ENCODE results near the gene MTFP1.
"Not testable (repeated sequence)": the region's sequence is repeated elsewhere in the genome, so short reads cannot be mapped to it uniquely, and the experiment has no call there.

Gene MTFP1

DNA sequence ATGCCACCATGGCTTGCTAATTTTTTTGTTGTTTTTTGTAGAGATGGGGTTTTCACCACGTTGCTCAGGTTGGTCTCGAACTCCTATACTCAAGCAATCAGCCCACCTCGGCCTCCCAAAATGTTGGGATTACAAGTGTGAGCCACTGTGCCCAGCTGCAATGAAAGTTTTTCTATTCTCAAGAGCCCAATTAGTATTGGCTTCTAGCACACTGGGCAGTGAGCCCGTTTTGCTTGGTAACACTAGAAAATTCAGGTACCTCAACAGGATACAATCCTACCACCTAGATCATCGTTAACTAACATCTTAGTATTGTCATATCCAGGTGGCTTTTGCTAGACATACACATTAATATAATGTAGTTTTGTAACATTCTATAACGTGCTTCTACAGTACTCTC lies 27.3 kb downstream of the MTFP1 start:
- no peak overlapping the region for H3K4me3 Mint-ChIP-seq
- no peaks in the 10 kb centered on the region for H3K36me3 Mint-ChIP-seq
- no peaks in the 10 kb centered on the region for H3K9me3 Mint-ChIP-seq
- H3K4me1 Mint-ChIP-seq, result no peaks in the 10 kb centered on the region
- no peak overlapping the region for H3K27ac Mint-ChIP-seq
- peaks cover 8% of the 10 kb centered on the region for H3K27me3 Mint-ChIP-seq

DNA sequence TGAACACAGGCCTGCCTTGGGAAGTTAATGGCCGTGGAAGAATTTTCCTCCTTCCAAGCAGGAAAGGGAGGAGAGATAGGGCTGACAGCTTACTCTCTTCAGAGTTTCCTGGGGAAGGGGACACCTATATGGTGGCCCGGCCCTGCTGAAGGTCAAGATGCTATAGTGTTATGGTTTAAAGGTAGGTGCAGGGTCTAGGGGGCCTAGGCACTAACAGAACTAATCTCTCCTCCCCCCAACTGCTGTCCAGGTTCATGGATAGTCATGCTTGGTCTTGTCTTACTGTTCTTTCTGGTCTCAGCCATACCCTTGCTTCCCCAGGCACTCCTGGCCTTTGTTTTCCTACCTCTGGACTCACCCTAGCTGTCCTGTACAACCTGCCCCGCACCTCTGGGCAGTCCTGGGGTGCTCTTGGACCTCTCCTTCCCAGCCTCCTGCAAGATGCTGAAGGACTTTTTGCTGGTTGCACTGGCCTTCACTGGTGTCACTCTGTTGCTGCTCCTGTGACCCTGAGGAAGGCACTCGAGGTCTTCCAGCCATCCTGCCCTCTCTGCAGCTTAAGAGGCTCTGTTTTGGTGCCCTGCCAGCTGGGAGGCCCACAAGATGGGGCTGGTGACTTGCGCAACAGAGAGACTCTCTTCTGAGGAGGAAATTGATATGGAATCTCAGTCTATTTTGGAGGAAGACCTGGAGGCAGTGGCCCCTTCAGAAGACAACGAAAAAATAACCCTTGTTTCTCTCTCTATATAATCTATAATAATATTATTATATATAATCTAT lies 28.4 kb downstream of the MTFP1 start:
- H3K4me3 Mint-ChIP-seq, result no peak overlapping the region
- peaks cover 6% of the 10 kb centered on the region for H3K27me3 Mint-ChIP-seq
- no peaks in the 10 kb centered on the region for H3K4me1 Mint-ChIP-seq
- no peak overlapping the region for H3K27ac Mint-ChIP-seq
- H3K9me3 Mint-ChIP-seq, result no peaks in the 10 kb centered on the region
- no peaks in the 10 kb centered on the region for H3K36me3 Mint-ChIP-seq

DNA sequence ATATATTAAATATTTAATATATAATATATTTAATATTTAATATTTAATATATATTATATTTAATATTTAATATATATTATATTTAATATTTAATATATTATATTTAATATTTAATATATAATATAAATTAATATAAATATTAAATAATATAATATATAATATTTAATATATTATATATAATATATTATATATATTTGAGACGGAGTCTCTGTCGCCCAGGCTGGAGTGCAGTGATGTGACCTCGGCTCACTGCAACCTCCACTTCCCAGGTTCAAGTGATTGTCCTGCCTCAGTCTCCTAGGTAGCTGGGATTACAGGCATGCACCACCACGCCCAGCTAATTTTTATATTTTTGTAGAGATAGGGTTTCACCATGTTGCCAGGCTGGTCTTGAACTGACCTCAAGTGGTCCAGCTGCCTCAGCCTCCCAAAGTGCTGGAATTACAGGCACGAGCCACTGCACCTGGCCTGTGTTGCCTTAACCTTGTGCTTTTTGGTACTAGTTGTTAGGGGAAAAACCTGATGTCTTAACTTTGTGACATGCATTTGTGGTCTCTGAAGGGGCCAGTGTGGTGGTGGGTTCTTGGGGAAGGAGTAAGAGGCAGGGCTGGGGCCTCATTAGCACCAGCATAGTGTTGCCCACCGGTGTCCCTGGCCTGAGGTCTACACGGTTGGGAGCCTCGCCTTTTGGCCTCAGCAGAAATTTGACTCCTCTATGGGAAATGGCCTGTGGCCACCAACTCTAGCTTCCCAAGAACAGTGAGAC lies 29.7 kb downstream of the MTFP1 start:
- Mint-ChIP-seq H3K27ac (no peak overlapping the region), H3K4me1 (no peaks in the 10 kb centered on the region), H3K36me3 (no peaks in the 10 kb centered on the region), H3K4me3 (no peak overlapping the region), H3K9me3 (no peaks in the 10 kb centered on the region), H3K27me3 (peaks cover 9% of the 10 kb centered on the region)

DNA sequence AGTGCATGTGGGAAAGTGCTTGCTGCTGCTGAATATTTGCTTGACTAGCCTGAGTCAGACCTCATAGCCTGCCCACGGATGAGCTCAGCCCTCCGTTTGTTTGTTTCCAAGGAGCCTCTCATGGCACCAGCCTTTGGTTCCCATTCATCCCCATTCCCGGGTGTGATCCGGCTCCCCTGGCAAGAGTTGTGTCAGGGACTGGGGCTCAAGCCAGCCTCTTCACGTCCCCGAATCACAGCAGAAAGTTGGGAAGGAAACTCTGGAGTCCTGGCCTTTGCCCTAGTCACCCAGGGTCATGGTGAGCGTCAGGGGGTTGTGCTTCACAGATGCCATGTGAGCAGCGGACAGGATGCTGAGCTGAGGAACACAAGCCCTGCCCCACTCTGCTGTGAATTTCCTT lies 32.4 kb downstream of the MTFP1 start:
- peaks cover 7% of the 10 kb centered on the region for H3K27me3 Mint-ChIP-seq
- no peak overlapping the region for H3K27ac Mint-ChIP-seq
- H3K9me3 Mint-ChIP-seq, result no peaks in the 10 kb centered on the region
- no peaks in the 10 kb centered on the region for H3K4me1 Mint-ChIP-seq
- no peak overlapping the region for H3K4me3 Mint-ChIP-seq
- no peaks in the 10 kb centered on the region for H3K36me3 Mint-ChIP-seq

DNA sequence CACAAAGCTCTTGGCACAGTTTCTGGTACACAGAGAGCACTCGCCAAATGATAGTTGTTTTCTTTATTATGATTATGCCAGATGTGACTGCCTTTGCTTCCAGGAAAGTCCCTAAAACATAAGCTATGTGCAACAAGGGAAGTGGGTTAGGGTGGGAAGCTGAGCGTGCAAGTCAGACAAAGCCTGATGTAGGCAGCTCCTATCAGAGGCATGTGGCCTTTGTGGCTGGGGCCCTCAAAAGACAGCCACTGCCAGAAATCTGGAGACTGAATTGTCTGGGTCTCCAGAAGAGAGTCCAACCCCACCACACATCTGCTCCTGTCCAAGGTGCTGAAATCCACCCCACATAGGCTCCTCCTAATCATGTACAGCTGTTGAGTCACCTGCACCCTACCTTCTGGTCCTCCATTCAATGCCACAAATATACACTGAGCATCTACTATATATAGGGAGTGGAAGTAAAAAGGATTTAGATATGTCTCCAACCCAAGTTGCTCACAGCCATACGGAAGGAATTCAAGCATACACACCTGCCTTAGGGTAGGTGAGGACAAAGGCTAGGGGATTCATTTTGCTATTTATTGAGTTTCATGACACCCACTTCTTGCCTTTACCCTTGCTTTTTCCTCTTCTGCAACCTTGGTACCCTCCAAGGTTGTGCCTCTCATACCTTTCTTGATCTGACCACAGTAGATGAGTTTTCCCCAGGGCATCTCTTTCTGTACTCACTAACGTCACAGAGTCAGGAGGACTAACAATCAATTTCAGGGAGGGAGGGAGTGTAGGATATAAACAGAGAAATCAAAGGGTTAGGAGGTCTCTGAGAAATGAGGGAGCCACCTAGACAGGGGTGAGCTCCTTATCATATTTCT lies 33.8 kb downstream of the MTFP1 start:
- H3K4me3 Mint-ChIP-seq, result no peak overlapping the region
- H3K27ac Mint-ChIP-seq, result no peak overlapping the region
- no peaks in the 10 kb centered on the region for H3K9me3 Mint-ChIP-seq
- H3K27me3 Mint-ChIP-seq, result peaks cover 7% of the 10 kb centered on the region
- H3K36me3 Mint-ChIP-seq, result no peaks in the 10 kb centered on the region
- H3K4me1 Mint-ChIP-seq, result no peaks in the 10 kb centered on the region

DNA sequence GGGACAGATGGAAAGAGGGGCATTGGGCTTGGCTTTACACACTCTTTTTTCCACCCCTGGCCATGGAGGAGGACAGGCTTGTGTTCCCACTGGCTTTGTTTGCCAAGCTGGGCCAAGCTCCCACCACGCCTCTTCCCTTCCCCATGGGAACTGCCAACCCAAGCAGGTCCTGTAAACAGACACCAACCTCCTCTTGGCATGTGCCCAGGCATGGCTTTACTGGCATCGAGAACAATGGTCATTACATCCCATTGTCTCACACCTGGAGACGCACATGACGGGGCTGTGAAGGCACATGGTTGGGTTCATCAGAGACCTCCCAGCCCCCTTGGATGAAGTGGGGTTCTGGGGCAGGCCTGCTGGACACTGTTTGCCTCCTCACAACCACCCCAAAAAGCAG lies 34.6 kb downstream of the MTFP1 start:
- Mint-ChIP-seq H3K4me3 (no peak overlapping the region), H3K27me3 (peaks cover 12% of the 10 kb centered on the region), H3K27ac (no peak overlapping the region), H3K36me3 (no peaks in the 10 kb centered on the region), H3K9me3 (peaks cover 5% of the 10 kb centered on the region), H3K4me1 (no peaks in the 10 kb centered on the region)

DNA sequence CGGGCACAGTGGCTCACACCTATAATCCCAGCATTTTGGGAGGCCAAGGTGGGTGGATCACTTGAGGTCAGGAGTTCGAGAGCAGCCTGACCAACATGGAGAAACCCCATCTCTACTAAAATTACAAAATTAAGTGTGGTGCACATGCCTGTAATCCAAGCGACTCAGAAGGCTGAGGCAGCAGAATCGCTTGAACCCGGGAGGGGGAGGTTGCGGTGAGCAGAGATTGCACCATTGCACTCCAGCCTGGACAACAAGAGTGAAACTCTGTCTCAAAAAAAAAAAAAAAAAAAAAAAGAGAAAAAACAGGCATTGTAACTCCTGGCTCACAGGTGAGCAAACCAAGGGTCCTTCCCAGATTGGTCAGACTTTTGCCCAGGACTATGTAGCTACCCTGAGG lies 35.0 kb downstream of the MTFP1 start:
- not testable (repeated sequence) for H3K4me3 Mint-ChIP-seq, H3K36me3 Mint-ChIP-seq, H3K4me1 Mint-ChIP-seq

DNA sequence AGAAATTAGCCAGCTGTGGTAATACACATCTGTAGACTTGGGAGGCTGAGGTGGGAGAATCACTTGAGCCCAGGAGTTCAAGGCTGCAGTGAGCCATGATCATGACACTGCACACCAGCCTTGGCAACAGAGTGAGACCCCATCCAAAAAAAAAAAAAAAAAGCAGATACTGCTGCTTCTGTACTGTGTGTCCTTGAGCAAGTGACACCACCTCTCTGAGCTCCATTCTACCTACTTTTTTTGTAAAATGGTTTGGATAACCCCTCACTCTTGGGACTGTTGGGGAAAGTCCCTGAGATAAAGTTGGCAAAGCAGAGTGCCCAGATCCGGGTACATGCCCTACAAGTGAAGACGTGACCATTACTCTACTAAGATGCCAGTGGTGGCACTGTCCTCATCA lies 43.6 kb downstream of the MTFP1 start:
- H3K4me1 Mint-ChIP-seq, result peaks cover 4% of the 10 kb centered on the region
- H3K9me3 Mint-ChIP-seq, result peaks cover 11% of the 10 kb centered on the region
- H3K36me3 Mint-ChIP-seq, result no peaks in the 10 kb centered on the region
- peaks cover 17% of the 10 kb centered on the region for H3K27me3 Mint-ChIP-seq
- no peak overlapping the region for H3K27ac Mint-ChIP-seq
- H3K4me3 Mint-ChIP-seq, result no peak overlapping the region

More for the DNA sequence above, 35.0 kb downstream of the MTFP1 start:
- not testable (repeated sequence) for H3K9me3 Mint-ChIP-seq, H3K27ac Mint-ChIP-seq
- peaks cover 15% of the 10 kb centered on the region for H3K27me3 Mint-ChIP-seq

DNA sequence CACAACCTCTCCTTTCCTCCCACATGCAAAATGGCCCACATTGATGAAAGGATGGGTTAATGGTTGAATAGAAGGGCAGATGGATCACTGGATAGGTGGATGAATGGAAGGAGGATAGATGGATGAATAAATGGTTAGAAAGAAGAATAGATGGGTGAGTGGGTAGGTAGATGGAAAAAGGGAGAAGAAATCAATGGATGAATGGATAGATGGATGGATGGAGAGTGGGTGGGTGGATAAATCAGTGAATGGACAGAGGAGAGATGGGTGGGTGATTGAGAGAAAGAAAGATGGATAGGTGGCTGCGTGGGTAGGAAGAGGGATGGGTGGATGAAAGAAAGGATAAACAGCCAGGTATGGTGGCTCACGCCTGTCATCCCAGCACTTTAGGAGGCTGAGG lies 45.1 kb downstream of the MTFP1 start:
- no peak overlapping the region for H3K4me3 Mint-ChIP-seq

DNA sequence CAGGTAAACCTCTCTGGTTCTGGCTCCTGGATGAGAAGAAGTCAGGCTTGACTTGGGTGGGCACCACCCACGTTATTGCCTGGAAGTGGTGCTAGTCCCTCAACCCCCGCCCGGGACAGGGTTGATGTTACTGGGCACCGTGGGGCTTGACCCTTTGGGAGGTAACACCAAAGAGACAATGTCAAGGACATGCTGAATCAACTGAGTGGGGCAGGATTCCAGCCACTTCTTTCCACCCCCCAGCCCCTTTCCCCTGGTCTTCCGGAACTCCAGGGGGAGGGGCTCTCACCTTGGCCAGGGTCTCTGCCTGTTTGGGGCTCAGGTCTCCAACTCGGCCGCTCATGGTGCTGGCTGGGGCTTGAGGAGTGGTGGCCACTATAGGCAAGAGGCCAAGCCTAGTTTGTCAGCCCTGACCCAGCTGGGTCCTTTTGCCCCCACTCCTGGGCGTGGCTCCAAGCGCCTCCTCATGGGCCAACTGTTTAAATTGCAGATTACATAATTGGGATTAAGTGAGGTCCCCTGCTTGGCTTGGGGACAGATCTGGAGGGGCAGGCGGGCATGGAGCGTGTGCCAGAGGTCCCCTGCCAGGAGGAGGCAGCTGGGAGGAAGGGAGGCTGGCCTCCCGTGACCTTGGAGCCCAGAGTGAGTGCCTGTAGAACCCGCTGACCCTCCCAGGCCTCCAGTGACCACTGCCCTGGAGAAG lies 46.2 kb downstream of the MTFP1 start, which contains the start of gene SEC14L3:
Gene SEC14L3, minus strand, starts transcription at position 402 of the 703 bp plus-strand sequence. Its CDS starts 59 bp downstream, at position 343.
- Mint-ChIP-seq H3K27me3 (peaks cover 5% of the 10 kb centered on the region), H3K4me1 (peaks cover 4% of the 10 kb centered on the region), H3K9me3 (no peaks in the 10 kb centered on the region), H3K4me3 (no peak within 1 kb of the TSS), H3K27ac (no peak within 1 kb of the TSS), H3K36me3 (no peaks in the 10 kb centered on the region)

More for the DNA sequence above, 45.1 kb downstream of the MTFP1 start:
- Mint-ChIP-seq H3K4me1 (peaks cover 4% of the 10 kb centered on the region), H3K27me3 (peaks cover 7% of the 10 kb centered on the region), H3K27ac (peak overlapping the region; percentile 8), H3K9me3 (peaks cover under 1% of the 10 kb centered on the region), H3K36me3 (no peaks in the 10 kb centered on the region)

DNA sequence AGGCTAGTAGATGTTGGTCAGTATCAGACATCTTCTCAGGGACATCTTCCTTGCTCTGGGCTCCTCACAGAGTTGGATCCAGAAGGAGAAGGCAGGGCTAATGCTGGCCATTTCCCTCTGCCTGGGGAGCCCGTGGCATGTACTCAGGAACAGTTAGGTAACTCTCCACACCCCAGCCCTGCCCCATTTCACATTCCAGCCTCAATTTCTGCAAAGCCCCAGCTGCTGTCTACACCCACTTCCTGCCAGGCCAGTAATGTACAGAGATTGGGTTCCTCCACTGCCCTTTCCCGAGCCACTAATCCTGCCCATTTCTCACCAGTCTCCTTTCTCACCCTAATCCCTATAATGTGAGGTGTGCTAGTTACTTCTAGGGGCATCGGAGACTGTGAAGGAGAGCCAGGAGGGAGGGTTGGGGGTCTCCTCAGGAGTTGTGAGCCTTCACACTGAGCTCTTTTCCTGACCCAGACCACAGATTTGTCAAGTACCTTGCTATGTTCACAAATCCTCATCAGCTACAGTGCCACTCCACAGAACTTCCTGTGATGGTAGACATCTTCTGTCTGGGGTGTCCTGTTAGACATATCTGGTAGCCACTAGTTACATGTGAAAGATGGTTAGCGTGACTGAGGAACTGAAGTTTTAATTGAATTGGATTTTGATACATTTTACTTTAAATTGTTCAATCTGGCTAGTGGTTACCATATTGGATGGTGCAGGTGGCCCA lies 47.6 kb downstream of the MTFP1 start:
- peaks cover 7% of the 10 kb centered on the region for H3K27me3 Mint-ChIP-seq
- H3K27ac Mint-ChIP-seq, result no peak overlapping the region
- no peaks in the 10 kb centered on the region for H3K9me3 Mint-ChIP-seq
- no peak overlapping the region for H3K4me3 Mint-ChIP-seq
- H3K36me3 Mint-ChIP-seq, result no peaks in the 10 kb centered on the region
- peaks cover 4% of the 10 kb centered on the region for H3K4me1 Mint-ChIP-seq

DNA sequence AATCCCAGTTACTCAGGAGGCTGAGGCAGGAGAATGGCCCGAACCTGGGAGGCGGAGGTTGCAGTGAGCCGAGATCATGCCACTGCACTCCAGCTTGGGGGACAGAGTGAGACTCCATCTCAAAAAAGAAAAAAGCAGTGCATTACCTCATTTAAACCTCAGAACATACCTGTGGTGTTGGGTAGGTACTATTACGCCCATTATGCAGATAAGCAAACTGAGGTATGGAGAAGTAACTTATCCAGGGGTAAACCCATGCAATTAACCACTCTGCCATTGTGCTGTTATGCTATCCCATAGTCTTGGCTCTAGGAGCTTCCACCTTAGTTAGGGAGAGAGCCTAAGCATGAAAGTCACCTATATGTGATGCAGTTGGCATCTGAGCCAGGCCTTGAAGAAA lies 48.6 kb downstream of the MTFP1 start:
- H3K36me3 Mint-ChIP-seq, result no peaks in the 10 kb centered on the region
- H3K9me3 Mint-ChIP-seq, result no peaks in the 10 kb centered on the region
- peaks cover 5% of the 10 kb centered on the region for H3K27me3 Mint-ChIP-seq
- peaks cover 4% of the 10 kb centered on the region for H3K4me1 Mint-ChIP-seq
- H3K27ac Mint-ChIP-seq, result no peak overlapping the region
- H3K4me3 Mint-ChIP-seq, result no peak overlapping the region

DNA sequence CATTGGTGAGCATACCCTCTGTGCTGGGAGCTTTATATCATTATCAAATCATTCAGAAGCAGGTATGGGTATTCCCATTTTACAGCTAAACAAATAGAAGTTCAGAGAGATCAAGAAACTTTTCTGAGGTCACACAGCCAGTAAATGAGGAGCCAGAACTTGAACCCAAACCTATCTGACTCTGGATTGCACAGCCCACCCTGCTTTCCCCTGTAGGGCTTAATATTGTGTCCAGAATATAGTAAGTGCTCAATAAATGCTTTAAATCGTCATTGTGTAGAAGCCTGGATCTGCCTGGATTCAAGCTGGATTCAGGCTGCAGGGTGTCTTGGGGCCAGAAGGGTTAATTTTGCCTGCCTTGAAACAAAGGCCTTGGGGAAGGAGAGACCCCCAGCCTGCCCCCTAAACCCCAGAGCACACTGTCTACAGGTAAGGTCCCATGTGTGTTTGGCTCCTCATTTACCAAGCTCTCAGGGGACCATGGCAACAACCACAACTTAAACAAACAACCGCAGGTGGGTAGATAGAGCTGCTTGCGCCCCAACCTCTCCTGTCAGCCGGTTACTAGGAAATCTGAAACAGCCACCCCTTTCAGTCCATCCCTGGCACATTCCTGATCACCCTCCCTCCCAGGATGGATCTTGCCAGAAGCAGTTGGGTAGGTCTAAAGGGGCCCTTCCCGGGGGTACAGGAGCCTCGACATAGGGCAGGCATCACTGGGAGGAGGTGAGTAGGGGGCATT lies 49.3 kb downstream of the MTFP1 start:
- Mint-ChIP-seq H3K4me3 (no peak overlapping the region), H3K36me3 (no peaks in the 10 kb centered on the region), H3K27ac (no peak overlapping the region), H3K9me3 (no peaks in the 10 kb centered on the region), H3K27me3 (peaks cover 5% of the 10 kb centered on the region), H3K4me1 (peaks cover 4% of the 10 kb centered on the region)
